Measurements from ENCODE around the gene TRIO.
"Not testable (repeated sequence)": the region's sequence is repeated elsewhere in the genome, so short reads cannot be mapped to it uniquely, and the experiment has no call there.

DNA sequence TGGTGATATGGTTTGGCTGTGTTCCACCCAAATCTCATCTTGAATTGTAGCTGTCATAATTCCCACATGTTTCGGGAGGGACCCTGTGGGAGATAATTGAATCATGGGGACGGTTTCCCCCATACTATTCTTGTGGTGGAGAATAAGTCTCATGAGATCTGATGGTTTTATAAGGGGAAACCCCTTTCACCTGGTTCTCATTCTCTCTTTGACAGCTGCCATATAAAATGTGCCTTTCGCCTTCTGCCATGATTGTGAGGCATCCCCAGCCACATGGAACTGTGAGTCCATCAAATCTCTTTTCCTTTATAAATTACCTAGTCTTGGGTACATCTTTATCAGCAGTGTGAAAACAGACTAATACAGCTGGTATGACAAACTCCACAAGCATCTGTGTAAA lies 411.1 kb downstream of the TRIO start:
- not testable (repeated sequence) for TF ChIP-seq ZNF274 (IDR thresholded peaks at IDR 0.05; ENCODE audit: low read depth, low read length); SUZ12 (IDR thresholded peaks at IDR 0.05; ENCODE audit: extremely low read depth, insufficient read depth, insufficient read length)
